ENCODE data around the gene ABCF3.

ABCF3 gene

GRCh38 chr3:184188080-184188479, 2.1 kb downstream of the ABCF3 start:
- no peak for DNase-seq (ENCODE audit: low spot score)

DNA sequence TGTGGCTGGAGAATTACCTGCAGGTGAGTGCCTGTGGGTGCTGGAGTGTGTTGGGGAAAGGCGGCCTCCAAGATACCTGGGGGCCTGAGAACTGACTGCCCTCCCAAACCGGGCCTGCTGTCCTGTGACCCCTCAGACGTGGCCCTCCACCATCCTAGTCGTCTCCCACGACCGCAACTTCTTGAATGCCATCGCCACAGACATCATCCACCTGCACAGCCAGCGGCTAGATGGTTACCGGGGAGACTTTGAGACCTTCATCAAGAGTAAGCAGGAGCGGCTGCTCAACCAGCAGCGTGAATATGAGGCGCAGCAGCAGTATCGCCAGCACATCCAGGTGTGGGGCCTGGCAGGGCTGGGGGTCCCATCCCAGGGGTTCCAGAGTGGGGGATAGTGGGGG, 3.4 kb downstream of the ABCF3 start:
- no peak for DNase-seq (ENCODE audit: low spot score)

DNA sequence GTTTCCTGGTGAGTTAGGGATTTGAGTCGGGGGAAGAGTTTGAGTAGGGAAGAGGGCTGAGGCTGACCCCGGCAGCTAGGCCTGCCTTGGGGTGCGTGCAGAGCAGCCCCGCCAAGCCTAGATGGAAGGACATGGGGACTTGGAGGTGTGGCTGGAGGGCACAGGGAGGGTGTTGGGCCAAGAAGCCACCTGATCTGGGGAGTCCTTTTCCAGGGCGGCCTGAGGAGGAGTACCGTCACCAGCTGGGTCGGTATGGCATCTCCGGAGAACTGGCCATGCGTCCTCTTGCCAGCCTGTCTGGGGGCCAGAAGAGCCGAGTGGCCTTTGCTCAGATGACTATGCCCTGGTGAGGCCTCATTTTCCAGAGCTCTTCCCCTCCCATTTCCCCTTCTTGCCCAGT, 6.9 kb downstream of the ABCF3 start:
- DNase-seq (ENCODE audit: low spot score), result no peak

- DNase-seq (ENCODE audit: low spot score), result no peak
Observed at GRCh38 chr3:184193991-184194539, 8.1 kb downstream of the ABCF3 start.

- DNase-seq (ENCODE audit: low spot score), result no peak
Observed at GRCh38 chr3:184196536-184196935, 10.5 kb downstream of the ABCF3 start.

DNA sequence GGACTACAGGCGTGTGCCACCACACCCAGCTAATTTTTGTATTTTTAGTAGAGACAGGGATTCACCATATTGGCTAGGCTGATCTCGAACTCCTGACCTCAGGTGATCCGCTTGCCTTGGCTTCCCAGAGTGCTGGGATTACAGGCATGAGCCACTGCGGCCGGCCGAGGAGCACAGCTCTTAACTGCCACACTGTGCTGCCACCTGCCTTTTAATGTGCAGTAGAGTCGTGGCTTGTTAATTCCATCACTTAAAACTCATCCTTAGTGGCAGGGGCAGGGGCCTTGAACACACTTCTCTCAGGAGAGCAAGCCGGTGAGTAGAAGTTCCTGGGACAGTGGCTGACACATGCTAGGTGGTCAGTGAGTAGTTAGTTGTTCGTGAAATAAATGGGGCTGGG, 12.5 kb downstream of the ABCF3 start:
- DNase-seq (ENCODE audit: low spot score), result no peak

GRCh38 chr3:184200825-184201224, 14.8 kb downstream of the ABCF3 start:
- DNase-seq (ENCODE audit: low spot score), result no peak

DNA sequence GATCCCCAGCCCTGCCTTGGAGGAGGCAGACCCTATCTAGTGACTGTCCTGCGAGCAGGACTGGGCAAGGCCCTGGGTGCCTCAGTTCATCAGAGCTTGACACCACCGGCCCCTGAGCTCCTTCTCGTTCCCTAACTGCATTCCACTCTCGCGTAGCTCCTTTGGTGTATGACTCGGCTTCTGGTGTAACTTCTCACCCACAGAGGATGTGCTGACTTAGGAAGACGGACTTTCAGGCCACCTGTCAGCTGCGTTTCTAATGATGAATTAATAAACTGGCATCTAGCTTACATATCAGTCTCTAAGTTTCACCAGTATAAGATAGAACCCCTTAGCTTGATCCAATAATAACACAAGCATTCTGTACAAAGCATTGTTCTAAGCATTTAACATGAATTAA, 17.5 kb downstream of the ABCF3 start:
- DNase-seq (ENCODE audit: low spot score), result no peak

DNA sequence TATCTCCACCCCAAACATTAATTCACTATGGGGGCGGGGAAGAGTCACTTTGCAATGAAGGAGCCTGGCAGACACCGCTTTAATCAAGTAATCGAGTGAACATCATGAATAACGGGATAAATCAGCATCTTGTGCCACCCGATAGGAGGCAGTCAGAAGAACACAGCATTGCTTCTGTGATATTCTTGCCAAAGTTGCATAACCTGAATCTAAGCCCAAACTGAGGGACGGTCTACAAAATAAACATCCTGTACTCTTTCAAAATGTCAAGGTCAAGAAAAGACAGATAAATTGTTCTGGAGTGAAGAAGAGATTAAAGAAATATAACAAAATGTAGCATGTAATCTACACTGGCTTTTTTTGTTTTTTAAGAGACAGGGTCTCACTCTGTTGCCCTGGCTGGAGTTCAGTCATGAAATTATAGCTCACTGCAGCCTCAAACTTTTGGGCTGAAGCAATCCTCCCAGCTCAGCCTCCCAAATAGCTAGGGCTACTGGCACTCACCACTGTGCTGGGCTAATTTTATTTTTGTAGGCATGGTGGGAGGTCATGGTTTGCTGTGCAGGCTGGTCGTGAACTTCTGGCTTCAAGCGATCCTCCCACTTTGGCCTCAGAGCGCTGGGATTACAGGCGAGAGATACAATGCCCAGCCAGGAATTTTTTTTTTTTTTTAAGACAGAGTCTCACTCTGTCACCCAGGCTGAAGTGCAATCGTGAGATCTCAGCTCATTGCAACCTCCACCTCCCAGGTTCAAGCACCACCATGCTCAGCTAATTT, 23.3 kb downstream of the ABCF3 start:
- DNase-seq (ENCODE audit: low spot score), result no peak

- no peak for DNase-seq (ENCODE audit: low spot score)
Observed at GRCh38 chr3:184211297-184211696, 25.3 kb downstream of the ABCF3 start.

DNA sequence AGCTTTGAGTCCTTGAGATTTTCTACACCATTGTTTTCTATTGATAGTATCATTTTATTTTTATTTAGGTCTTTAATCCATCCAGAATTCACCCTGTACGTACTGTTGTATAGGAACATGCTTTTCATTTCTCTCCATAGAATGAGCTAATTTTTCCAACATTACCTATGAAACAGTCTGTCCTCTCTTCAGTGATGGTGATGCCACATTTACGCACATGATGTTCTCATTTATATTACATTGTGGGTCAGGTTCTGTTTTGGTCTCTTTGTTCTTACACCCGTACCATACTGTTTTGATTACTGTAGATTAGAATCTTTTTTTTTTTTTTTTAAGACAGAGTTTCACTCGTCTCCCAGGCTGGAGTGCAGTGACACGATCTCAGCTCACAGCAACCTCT, 25.7 kb downstream of the ABCF3 start:
- DNase-seq (ENCODE audit: low spot score), result no peak

GRCh38 chr3:184218814-184219213, 32.8 kb downstream of the ABCF3 start:
- DNase-seq (ENCODE audit: low spot score), result no peak

GRCh38 chr3:184222521-184222920, 36.5 kb downstream of the ABCF3 start:
- no peak for DNase-seq (ENCODE audit: low spot score)

- DNase-seq (ENCODE audit: low spot score), result no peak
Observed at GRCh38 chr3:184223946-184224345, 37.9 kb downstream of the ABCF3 start.

- peak; percentile 82 for DNase-seq (ENCODE audit: low spot score)
Observed at GRCh38 chr3:184227481-184227935, 41.5 kb downstream of the ABCF3 start.

- no peak for DNase-seq (ENCODE audit: low spot score)
Observed at GRCh38 chr3:184228376-184229137, 42.6 kb downstream of the ABCF3 start.

DNA sequence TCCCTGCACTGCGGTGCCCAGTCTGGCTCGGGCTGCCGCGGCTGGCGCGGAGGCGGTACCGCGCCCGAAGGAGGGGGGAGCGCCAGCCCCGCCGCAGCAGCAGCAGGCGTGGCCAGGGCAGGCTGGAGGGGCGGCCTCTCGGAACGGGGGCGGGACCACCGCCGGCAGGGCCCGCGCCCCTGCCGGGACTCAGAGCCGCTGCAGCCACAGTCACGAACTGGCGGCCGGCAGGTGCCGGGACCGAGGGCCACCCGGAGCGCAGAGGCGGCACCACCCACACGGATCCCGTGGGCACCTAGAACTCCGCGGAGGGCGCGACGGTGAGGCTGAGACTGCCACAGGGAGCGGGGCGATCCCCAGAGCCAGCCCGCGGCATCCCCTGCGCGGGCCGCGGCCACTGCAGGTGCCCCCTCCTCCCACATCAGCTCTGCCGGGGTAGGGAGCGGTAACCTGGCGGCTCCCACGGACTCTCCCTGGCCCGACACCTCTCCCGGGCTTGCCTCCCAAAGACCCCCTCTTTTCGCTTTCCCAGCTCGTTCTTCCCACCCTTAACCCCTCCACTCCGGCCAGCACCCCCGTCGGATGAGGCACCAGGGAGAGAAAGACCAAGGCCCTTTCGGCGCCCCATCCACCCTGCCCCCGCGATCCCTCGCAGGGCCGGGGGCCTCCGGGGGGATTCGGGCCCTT, 43.5 kb downstream of the ABCF3 start, which contains the start of gene VWA5B2:
VWA5B2 (plus strand) TSS at position 192 of the 687 bp plus-strand sequence. CDS start 944 bp downstream, outside the sequence.
- DNase-seq (ENCODE audit: low spot score), result peak; percentile 99

- peak; percentile 52 for DNase-seq (ENCODE audit: low spot score)
Observed at GRCh38 chr3:184230081-184230602, 44.1 kb downstream of the ABCF3 start.

GRCh38 chr3:184230603-184231528, 44.9 kb downstream of the ABCF3 start:
- DNase-seq (ENCODE audit: low spot score), result peak; percentile 69

GRCh38 chr3:184231671-184232070, 45.7 kb downstream of the ABCF3 start:
- no peak for DNase-seq (ENCODE audit: low spot score)

All from iPS-NIHi11 (cell line).